ENCODE results near the gene CSNK1A1.
"Not testable (repeated sequence)": the region's sequence is repeated elsewhere in the genome, so short reads cannot be mapped to it uniquely, and the experiment has no call there.

Gene CSNK1A1

DNA sequence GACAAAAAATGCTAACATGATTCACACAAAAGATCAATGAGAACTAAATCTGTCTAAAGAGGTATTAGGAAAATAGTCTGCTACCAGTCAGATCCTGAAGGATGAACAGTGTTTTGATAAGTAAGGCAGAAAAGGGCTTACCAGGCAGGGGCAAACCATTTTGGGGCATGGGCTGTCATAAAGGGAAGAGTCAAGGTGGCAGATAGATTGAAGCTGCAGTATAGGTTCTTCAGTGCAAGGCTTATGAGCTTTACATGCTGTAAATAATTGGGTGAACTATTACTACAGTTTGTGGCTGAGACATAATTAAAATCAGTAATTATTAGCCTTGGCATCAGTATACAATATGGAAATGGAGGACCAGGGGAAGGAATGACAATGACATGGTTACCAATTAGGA is 21.8 kb downstream of the CSNK1A1 start:
- TF ChIP-seq POLR2A (IDR thresholded peaks at IDR 0.05; ENCODE audit: low read depth, low read length): no peak
- FAIRE-seq (no peak), DNase-seq (ENCODE audit: insufficient read length, low spot score) (no peak)

DNA sequence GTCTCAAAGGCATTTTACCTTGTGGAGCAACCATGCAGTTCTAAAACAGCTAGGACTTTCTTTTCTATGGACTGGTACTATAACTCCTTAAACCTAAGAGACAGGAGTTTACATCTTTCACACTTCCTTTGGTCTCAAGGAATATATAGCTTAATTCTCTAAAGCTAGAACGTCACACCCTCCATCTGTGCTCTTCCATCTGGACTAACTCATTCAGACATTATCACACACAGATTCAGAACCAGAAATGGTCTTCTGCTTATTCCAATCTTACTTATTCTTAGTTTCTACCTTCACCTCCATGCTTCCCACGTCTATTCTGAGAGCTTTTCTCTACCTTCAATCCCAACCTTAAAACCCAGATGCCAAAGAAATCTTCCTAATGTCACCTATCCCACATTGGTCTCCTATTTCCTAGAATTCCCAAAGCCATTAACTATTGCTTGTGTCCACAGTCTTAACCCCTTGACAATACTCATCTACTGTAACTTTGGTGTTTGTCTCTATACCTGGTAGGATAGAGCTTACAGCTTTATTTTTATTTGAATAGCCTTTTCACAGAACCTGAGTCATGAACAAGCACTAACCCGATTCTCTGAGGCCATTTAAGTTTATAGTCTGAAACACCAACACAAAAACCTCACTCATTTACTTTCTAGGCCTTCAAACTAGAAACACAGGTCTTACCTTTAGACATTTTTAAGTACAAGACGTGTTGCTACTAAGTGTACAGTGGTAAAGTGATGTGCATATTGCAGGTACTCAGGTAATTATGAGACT is 22.8 kb downstream of the CSNK1A1 start:
- no peak for DNase-seq (ENCODE audit: insufficient read length, low spot score)
- TF ChIP-seq POLR2A (IDR thresholded peaks at IDR 0.05; ENCODE audit: low read depth, low read length): no peak
- peak; percentile 61 for FAIRE-seq

GRCh38 chr5:149526845-149527590 is 24.2 kb downstream of the CSNK1A1 start:
- DNase-seq (ENCODE audit: insufficient read length, low spot score): no peak
- peak; percentile 66 for FAIRE-seq
- no peak for TF ChIP-seq POLR2A (IDR thresholded peaks at IDR 0.05; ENCODE audit: low read depth, low read length)

GRCh38 chr5:149521739-149522685 is 29.2 kb downstream of the CSNK1A1 start:
- FAIRE-seq (no peak), DNase-seq (ENCODE audit: insufficient read length, low spot score) (no peak)
- TF ChIP-seq POLR2A (IDR thresholded peaks at IDR 0.05; ENCODE audit: low read depth, low read length): no peak

GRCh38 chr5:149519601-149520000 is 31.6 kb downstream of the CSNK1A1 start:
- no peak for TF ChIP-seq POLR2A (IDR thresholded peaks at IDR 0.05; ENCODE audit: low read depth, low read length)
- FAIRE-seq: no peak
- no peak for DNase-seq (ENCODE audit: insufficient read length, low spot score)

DNA sequence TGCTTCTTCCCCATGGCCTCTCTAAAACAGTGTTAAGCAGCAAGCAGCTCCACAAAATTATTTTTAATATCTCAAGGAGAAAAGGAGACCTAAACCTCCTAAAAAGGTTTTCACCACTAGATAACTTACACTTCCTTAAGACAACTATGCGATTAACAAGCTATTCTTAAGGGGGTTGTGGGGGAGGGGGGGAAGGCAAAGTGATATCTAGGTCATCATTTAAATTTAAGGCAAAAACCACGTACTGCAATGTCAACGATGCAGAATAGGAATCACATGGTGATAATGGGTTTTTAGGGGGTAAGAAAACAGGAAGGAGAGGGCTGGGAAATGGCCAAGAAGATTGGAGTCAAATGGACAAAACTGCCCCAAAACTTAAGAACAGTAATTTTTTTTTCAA is 32.6 kb downstream of the CSNK1A1 start:
- DNase-seq (ENCODE audit: insufficient read length, low spot score) (no peak), FAIRE-seq (no peak)
- no peak for TF ChIP-seq POLR2A (IDR thresholded peaks at IDR 0.05; ENCODE audit: low read depth, low read length)

- TF ChIP-seq POLR2A (IDR thresholded peaks at IDR 0.05; ENCODE audit: low read depth, low read length): no peak
- DNase-seq (ENCODE audit: insufficient read length, low spot score) (no peak), FAIRE-seq (peak; percentile 78)
Measured at GRCh38 chr5:149517461-149518122, 33.6 kb downstream of the CSNK1A1 start.

- no peak for TF ChIP-seq POLR2A (IDR thresholded peaks at IDR 0.05; ENCODE audit: low read depth, low read length)
- FAIRE-seq (peak; percentile 6), DNase-seq (ENCODE audit: insufficient read length, low spot score) (no peak)
Measured at GRCh38 chr5:149514512-149514911, 36.7 kb downstream of the CSNK1A1 start.

- not testable (repeated sequence) for FAIRE-seq; DNase-seq (ENCODE audit: insufficient read length, low spot score)
Measured at GRCh38 chr5:149513372-149513947, 37.8 kb downstream of the CSNK1A1 start.

DNA sequence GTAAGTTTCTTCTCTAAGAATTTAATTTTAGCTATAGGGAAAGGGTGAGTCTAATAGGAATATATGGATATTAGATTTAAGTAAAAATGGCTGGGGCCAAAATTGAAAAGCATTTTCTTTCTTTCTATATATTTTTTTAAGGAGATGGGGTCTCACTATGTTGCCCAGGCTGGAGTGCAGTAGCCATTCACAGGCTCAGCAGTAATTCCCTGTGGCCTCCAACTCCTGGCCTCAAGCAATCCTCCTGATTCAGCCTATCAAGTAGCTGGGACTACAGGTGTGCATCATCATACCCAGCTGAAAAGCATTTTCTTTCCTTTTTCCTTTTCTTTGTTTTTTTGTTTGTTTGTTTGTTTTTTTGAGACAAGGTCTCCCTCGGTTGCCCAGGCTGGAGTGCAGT is 41.1 kb downstream of the CSNK1A1 start:
- DNase-seq (ENCODE audit: insufficient read length, low spot score) (no peak), FAIRE-seq (no peak)
- no peak for TF ChIP-seq POLR2A (IDR thresholded peaks at IDR 0.05; ENCODE audit: low read depth, low read length)

DNA sequence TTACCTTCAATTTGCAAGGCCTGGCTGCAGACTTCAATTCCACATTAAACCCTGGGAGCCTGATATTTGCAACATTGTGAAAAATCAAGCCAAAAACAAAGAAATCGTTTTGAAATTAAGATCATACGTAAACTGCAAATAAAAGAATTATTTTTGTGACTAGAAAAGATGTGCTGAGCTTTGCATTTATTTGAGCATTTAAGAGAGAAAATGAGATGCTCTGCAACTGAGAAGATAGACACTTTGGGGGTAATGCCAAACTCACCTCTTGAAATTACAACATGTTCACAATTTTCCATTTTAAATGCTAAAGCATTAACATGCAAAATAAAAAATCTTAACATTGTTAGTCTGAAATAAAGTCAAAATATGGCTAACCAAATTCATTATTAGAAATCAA is 46.6 kb downstream of the CSNK1A1 start:
- no peak for TF ChIP-seq POLR2A (IDR thresholded peaks at IDR 0.05; ENCODE audit: low read depth, low read length)
- no peak for DNase-seq (ENCODE audit: insufficient read length, low spot score)
- no peak for FAIRE-seq

GRCh38 chr5:149503006-149503405 is 48.2 kb downstream of the CSNK1A1 start:
- FAIRE-seq (no peak), DNase-seq (ENCODE audit: insufficient read length, low spot score) (no peak)
- no peak for TF ChIP-seq POLR2A (IDR thresholded peaks at IDR 0.05; ENCODE audit: low read depth, low read length)

GRCh38 chr5:149500922-149501582 is 50.2 kb downstream of the CSNK1A1 start:
- DNase-seq (ENCODE audit: insufficient read length, low spot score) (no peak), FAIRE-seq (peak; percentile 89)
- no peak for TF ChIP-seq POLR2A (IDR thresholded peaks at IDR 0.05; ENCODE audit: low read depth, low read length)
